Stimulated activated CD4-positive, alpha-beta T cell treated with anti-CD3 and anti-CD28 coated beads, TNF-alpha, amount 100 ng/mL, for 24 hours (primary cell): ENCODE measurements around the gene MAD1L1.
"Not testable (repeated sequence)": the region's sequence is repeated elsewhere in the genome, so short reads cannot be mapped to it uniquely, and the experiment has no call there.

Experiments
- DNase-seq, 3 experiments: peaks; one replicate each; pipeline ENCODE4 v3.0.0-alpha.2; 2020; ENCODE audit warnings: low read depth in 3 of 3

MAD1L1 gene

DNA sequence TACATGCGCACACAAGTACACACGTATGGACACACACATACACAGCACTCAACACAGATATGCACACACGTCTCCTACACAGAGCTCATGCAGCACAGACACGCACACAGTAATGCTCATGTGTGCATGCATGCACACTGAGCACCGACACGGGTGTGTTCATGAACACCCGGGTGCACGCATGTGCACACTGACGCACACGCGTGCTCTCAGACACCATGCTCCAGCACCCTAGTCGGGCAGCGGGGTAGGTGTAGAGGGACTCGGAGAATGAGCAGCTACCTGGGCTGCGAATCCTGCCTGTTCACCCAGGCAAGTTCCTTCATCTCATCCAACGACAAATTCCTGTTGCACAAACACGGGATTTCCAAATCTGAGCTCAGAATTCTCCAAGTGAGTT, 184.7 kb downstream of the MAD1L1 start:
- no peak for DNase-seq

DNA sequence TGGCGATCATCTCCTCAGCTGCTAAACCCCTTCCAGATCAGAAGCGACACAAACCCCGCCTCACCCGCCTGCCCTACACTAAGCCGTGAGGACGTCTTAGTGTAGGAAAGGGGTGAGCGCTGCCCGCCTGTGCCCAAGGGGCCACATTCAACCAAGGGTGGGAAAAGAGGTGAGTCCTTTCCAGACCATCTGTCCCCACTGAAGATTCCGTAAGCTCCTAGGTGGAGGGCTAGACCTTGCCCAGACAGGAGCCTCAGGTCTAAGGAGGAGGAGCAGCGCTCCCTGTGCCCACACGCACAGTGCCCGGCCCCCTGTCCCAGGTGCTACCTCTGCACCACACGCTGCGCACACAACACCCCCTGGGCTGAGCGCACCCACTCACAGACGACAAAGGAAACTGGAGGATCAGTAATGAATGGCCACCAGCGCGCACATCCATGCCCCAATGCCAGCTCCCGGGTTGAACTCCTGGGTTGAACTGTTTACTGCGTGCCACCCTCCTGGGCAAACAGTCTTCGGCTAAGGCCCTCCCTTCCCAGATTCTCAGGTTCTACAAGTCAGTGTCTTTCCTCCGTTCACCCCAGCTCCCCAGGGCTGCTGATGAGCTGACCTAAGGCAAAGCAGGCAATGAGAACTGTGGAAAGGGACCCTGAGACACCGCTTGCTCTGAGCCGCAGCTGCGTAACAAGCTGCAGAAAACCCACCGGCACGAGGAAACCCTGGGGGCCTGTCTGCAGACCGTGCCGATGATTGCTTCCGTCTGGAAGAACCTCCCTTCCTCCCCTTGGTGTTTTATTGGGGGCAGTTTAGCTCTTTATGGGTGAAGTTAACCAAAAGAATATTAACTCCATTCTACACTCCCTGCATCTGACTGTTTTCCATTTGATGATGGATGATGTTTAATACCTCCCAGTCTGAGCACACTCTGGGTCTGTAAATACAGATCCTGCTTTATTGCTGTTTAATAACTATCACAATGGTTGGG, 185.9 kb downstream of the MAD1L1 start:
- DNase-seq, result no peak

- DNase-seq, result no peak
These were observed 187.0 kb downstream of the MAD1L1 start for GRCh38 chr7:2045559-2046405.

GRCh38 chr7:2044883-2045471, 187.8 kb downstream of the MAD1L1 start:
- no peak for DNase-seq

- DNase-seq, result no peak
These were observed 188.3 kb downstream of the MAD1L1 start for GRCh38 chr7:2044311-2044882.

- no peak for DNase-seq
These were observed 189.3 kb downstream of the MAD1L1 start for GRCh38 chr7:2043316-2044039.

DNA sequence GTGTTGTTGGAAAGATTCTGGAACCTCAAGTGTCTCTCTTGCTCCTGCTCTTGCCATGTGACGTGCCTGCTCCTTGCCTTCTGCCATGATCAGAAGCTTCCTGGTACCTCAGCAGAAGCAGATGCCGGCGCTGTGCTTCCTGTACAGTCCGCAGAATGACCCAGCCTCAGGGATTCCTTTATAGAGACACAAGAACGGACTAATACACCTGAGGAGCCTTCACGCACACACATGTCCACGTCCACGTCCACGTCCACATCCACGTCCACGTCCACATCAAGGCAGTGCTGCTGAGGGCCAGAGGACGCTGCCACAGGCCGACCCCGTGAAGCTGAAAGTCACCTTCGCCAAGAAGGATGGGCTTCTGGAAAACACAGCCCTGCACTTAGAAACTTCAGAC, 190.1 kb downstream of the MAD1L1 start:
- DNase-seq, result no peak

DNA sequence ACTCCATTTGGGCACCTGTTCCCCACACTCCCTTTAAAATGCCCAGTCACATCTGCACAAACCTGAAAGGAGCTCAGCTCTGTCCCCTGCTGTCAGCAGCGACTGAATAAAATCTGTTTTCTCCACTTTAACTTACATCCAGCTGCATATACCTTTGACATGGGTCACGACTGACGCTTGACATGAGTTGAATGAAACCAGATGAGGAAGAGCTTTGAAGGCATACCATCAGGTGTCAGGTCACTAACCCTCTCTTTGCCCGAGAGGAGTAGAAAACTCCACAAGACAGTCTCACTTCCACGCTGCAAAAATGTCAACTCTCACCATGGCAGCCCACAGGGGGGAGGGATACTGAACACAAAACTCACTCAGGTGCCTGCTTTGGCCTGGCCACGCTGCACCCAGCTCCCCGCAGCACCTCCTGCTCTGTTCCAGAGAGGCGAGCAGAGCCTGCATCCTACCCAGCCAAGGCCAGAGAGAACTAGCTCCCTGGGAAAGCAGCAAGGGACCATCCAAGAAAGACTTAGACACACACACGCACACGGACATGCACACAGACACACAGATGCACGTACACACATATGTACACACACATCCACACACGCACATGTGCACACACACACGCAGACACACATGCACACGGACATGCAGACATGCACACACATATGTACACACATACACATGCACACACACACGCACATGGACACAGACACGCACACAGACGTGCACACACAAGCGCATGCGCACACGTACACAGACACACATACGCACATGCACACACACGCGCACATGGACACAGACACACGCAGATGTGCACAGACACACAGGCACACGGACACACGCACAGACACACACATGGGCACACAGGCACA, 191.0 kb downstream of the MAD1L1 start:
- no peak for DNase-seq

GRCh38 chr7:2040893-2041270, 191.9 kb downstream of the MAD1L1 start:
- DNase-seq, result no peak

DNA sequence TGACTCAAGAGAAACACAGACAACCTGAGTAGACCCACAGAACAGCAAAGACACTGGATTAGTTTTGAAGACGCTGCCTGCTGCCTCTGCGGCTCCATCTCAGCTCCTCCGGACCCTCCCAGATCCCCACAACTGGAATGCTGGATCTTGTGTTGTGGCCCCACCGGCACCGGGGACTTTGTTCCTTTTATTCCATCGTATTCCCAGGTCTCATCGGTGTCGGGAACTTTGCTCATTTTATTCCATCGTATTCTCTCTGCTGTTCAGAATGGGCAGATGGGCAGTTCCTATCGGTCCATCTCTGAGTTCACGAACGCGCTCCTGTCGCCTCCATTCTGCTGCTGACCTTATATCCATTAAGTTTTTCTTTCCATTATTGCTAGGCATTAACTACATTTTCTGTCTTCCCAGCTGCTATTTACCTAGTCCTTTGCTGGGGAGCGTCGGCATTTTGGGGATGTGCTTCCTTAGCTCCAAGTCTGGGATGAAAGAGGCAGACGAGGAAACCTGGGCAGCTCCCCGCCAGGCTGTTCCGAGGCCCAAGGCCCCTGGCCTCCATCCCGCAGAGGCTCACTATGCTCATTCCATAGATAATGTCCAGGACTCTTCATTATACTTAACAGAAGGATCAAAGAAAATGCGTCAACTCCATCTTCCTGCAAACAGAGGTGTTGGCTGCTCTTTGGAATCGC, 192.4 kb downstream of the MAD1L1 start:
- DNase-seq, result no peak

DNA sequence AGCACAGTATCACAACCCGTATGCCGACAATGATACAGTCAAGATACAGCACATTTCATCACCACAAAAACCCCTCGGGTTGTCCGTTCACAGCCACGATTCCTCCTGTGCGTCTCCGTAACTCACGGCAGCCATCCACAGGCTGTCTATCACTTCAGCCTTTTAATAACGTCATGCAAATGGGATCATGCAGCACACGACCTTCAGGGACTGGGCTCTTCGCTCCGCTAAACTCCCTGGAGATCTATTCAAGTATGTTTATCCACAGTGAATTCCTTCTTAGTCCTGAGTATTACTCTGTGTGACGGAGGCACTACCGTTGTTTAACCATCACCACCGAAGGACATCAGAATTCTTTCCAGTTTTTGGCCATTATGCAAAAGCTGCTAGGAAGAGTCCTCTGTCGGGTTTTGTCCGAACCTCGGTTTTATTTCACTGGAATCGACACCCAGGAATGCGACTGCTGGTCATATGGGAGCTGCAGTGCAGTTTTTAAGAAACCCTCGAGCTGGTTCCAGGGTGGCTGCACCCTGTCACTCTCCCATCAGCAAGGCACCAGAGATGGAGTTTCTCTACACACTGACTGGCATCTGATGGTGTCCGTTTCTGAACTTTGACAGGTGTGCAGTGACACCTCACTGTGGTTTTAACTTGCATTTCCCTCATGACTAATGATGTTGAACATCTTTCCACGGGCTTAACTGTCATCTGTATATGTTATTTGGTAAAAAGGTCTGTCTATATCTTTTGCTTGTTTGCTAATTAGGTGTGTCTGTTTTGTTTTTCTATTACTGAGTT, 193.6 kb downstream of the MAD1L1 start:
- no peak for DNase-seq

GRCh38 chr7:2037808-2038522, 194.8 kb downstream of the MAD1L1 start:
- no peak for DNase-seq

GRCh38 chr7:2037301-2037807, 195.4 kb downstream of the MAD1L1 start:
- DNase-seq, result no peak

- DNase-seq, result no peak
These were observed 196.0 kb downstream of the MAD1L1 start for GRCh38 chr7:2036786-2037185.

- not testable (repeated sequence) for DNase-seq
These were observed 196.5 kb downstream of the MAD1L1 start for GRCh38 chr7:2036201-2036600.

DNA sequence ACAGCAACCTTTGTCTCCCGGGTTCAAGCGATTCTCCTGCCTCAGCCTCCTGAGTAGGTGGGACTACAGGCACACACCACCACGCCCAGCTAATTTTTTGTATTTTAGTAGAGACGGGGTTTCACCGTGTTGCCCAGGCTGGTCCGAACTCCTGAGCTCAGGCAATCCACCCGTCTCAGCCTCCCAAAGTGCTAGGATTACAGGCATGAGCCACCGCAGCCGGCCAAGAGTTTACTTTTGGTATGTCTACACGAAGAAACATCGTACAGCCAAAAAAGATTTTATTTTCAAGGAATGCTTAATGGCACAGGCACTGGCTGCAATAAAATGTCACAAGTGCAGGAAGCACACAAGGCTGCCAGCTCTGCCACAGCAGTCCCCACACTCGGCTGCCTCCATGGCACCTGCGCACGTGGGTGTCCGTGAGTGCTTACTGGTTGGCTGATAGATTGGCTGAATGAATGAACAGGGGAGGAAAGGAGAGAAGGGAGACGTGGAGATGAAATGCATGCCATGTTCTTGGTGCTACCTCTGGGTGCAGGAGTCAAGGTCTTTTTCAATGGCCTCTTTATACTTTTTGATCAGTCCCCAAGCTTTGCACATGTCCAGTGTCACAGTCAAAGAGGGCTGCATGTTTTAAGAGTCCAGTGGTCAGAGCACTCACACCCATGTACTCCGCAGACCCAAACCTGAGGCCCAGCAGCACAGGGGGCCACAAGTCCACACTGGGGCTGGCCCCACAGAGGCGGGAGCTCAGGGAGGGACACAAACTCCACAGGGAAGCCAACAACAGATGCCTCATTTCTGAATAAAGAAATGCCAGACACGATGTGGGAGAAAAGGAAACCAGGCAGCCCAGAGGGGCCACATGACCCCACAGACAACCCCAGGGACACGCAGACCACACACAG, 198.2 kb downstream of the MAD1L1 start:
- no peak for DNase-seq

DNA sequence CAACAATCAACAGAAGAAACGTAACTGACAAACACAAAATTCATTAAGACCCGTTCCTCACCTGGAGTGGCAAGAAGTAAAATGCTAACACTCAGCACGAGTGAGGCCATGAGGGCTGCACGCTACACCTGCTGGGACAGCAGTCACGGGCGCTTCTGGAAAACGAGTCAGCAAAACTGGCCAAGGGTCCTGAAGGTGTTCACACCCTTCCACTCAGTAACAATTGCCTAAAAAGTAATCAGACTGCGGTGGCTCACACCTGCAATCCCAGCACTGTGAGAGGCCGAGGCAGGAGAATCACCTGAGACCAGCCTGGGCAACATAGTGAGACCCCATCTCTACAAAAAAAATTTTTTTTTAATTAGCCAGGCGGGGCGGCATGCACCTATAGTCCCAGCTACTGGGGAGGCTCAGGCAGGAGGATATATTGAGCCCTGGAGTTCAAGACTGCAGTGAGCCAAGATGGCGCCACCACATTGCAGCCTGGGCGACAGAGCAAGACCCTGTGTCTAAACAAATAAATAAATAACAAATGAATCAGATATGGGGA, 199.1 kb downstream of the MAD1L1 start:
- DNase-seq, result no peak
